GM18517 (cell line): Measurements from ENCODE around the gene FAM120B.
"Not testable (repeated sequence)": the region's sequence is repeated elsewhere in the genome, so short reads cannot be mapped to it uniquely, and the experiment has no call there.

Experiments
- ATAC-seq: cut with Tn5 transposase; IDR thresholded peaks from one replicate; pipeline ENCODE4 v1.9.1; 2021; ENCODE audit warnings: mild to moderate bottlenecking, moderate library complexity; ENCODE audit not compliant: unreplicated experiment

FAM120B gene

DNA sequence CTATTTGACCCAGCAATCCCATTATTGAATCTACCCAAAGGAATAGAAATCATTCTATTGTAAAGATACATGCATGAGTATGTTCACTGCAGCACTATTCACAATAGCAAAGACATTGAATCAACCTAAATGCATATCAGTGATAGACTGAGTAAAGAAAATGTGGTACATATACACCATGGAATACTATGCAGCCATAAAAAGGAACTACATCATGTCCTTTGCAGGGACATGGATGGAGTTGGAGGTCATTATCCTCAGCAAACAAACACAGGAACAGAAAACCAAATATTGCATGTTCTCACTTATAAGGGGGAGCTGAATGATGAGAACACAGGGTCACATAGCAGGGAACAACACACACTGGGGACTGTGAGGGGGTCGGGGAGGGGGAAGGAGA lies 48.6 kb downstream of the FAM120B start:
- ATAC-seq = not testable (repeated sequence)

GRCh38 chr6:170355661-170356060 lies 49.1 kb downstream of the FAM120B start:
- ATAC-seq = no peak

GRCh38 chr6:170357812-170358211 lies 51.3 kb downstream of the FAM120B start:
- no peak for ATAC-seq

GRCh38 chr6:170358496-170358895 lies 51.9 kb downstream of the FAM120B start:
- ATAC-seq = no peak

- ATAC-seq = no peak
Observed at GRCh38 chr6:170360476-170360875, 53.9 kb downstream of the FAM120B start.

GRCh38 chr6:170361335-170361734 lies 54.8 kb downstream of the FAM120B start:
- ATAC-seq = no peak

DNA sequence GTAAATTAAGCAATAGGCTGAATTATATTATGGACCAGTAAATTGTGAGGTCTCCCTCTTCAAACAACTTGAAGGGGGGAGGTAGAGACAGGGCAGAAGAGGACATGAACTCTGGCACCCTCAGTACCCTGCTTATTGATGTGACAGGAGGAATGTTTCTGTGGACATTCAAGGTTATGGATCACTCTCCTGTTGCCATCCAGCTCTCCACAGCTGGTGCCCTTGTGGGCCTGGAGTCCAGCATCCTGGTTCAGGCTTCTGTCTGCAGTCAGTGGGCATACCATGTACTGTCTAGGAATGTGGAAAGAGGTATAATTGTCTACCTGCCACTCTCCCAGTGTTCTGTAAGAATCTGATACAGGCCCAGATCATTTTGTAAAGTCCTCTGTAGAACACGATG lies 55.6 kb downstream of the FAM120B start:
- no peak for ATAC-seq

- ATAC-seq = no peak
Observed at GRCh38 chr6:170363255-170363654, 56.7 kb downstream of the FAM120B start.

DNA sequence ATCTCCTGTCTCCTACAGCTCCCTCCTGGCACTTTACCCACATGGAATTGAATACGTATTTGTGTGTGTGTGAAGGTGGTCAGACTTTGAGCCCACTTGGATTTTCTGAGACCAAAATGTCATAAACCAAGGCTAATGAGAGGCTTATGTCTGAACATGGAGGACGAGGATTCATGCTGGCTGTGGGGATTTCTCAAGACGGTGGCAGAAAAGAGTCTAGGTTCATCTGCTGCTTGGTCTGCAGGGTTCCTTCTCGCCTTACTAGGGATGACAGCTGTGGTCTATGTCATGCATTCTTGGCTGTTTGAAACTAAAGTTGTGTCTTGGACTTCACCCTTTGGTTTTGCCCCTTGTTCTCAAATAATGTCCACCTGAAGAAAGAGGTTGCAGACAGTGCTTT lies 58.6 kb downstream of the FAM120B start:
- no peak for ATAC-seq

DNA sequence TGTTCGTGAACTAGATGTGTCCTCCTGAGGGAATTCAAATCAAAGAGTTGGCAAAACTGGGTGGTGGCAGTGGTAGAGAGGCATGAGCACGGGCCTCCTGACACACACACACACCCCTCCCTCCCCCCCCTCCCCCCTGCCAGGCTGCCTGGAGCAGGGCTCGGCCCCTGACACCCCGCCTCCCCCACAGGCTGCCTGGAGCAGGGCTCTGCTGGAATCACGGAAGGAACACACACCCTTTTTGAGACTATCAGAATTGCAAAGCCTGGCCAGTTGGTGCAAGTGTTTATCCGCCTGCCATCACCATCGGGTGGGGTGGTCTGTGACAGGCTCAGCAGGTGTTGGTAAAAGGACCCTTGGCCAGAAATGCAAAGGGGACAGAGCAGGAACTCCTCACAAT lies 59.0 kb downstream of the FAM120B start:
- no peak for ATAC-seq

DNA sequence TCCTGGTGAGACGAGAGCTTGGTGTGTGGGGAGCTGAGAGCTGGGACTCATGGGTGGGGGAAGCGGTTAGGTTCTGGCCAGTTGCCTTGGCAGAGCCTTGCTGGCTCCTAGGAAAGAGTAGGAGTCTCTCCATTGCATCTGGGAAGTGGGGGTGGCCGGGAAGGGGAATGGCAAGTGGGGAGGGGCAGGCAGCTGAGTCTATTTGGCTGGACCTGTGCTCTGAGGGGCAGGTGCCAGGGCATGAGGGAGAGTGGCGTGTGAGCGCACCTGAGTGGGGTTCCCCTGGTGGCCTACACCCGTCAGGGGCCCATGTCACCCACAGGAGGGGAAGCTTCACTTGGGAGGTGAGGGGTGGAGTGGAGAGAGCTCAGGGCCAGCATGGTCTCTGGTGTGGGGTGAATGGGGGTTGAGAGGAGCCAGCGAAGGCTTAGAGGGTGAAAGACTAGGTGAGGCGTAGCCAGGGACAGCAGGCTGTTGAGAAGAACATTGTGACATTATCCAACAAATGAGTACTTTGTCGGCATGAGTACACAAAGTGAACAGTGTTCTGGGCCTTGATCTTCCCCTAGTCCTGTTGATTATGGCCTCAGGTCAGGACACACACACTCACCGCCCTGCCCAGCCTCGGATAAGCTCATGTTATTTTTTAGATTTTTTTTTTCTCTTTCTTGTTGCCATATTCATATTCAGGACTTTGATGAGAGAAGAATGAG lies 59.8 kb downstream of the FAM120B start:
- no peak for ATAC-seq

- no peak for ATAC-seq
Observed at GRCh38 chr6:170367241-170367640, 60.7 kb downstream of the FAM120B start.

DNA sequence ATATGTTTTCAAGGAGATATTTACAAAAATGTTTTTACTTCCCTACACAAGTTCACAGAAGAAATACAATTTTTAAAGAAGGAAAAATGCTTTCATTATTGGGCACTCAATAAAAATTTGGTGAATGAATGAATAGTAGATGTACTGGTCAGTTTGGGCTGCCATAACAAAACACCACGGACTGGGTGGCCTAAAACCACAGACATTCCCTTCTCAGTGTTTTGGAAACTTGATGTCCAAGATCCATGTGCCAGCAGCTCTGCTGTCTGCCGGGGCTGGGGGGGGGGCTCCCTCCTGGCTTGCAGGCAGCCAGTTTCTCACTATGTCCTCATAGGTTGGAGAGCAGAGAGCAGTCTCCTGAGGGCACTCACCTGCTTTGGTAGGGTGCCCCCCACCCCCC lies 62.0 kb downstream of the FAM120B start:
- no peak for ATAC-seq

GRCh38 chr6:170369403-170369802 lies 62.8 kb downstream of the FAM120B start:
- ATAC-seq = no peak

DNA sequence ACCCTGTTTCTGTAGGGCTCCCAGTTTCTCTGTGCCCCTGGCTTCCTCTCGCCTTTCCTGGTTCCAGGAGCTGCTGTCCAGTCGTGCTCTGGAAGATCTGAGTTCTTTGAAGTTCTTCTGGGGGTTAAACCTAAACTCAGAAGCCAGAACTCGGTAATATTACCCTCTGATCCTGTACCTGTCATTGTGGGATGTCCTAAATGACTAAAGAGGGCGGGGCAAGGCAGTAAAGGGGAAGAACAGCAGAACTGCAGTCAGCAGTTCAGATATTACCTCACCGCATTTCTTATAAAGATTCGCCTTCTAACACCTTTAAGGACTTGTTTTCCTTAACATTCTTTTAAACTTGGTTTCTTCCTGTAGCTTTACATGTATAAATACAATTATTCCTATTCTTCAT lies 63.9 kb downstream of the FAM120B start:
- no peak for ATAC-seq

DNA sequence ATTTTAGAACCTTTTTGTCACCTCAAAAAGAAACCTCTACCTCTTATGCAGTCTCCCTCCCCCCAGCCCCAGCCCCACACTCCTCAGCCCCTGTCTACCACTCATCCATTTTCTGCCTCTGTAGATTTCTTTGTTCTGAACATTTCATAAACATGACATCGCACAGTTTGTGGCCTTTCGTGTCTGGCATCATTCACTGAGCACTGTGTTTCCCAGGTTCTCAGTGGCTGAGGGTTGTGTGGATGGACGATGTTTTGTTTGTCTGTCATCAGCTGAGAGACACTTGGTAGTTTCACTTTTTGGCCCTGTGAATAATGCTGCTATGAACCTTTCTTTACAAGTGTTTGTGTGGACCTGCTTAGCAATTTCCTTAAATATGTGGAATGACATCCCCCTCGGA lies 64.5 kb downstream of the FAM120B start:
- ATAC-seq = no peak

DNA sequence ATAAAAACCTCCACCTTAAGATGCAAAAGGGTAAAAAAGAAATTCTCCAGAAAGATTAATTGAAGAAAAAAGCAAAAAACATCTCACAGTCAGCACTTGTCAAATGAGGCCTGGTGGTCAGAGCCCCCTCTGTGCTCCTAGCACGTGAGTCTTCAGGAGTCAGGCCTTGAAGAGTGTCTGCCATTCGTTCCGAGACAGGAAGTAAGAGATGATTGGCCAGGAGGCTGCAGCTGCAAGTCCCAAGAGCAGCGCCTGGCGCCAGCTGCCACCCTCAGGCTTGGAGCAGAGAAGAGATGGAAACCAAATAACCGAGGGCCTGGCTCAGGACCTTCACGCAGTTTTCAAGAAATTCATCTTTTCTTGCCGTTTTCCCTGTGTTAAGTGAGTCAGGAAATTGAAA lies 65.0 kb downstream of the FAM120B start:
- ATAC-seq = no peak

DNA sequence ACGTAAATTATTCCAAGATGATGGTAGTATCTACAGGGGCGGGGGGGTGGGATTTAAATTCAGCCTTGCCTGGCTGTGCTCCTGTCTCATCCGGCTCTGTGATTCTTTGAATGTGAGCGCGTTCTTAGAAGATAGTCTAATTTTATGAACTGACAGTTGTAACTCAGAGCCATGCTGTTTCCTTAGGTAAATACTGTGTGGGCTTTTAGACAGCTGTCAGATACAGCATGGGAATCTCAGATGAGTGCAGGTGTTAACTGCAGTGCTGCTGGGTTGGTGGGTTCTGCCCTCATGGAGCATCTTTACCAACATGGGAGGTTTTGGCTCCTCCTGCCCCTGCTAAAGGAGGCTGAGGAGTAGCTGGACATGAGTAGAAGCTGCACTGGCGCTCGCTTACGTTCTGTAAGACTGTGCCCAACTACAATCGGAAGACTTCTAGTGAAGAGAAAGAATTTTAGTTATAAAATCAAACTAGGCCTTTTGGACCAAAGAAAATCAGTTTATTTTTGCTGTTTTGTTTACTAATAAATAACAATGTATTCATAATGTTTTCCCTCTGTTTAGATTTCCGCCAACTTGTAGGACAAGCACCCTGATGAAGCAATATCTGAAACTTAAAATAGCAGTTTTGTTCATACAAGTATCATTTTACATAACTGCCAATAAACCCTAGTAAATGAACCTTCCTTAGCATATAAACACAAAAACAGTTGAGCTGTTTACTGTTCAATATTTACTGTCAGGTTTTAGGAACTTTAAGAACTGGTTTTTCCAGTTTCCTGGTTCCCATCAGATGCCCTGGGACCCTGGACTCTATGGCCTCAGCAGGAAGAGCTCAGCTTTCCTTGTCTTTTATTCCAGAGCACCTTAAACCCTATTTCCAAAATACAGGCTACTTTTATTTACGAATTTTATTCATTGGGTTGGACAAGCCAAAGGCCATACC lies 66.1 kb downstream of the FAM120B start:
- no peak for ATAC-seq

- no peak for ATAC-seq
Observed at GRCh38 chr6:170374571-170375444, 68.2 kb downstream of the FAM120B start.

- no peak for ATAC-seq
Observed at GRCh38 chr6:170375661-170376060, 69.1 kb downstream of the FAM120B start.

- ATAC-seq = no peak
Observed at GRCh38 chr6:170376386-170377043, 70.0 kb downstream of the FAM120B start.
